A673 (cell line): ENCODE results near the gene CCNY. TPM values are rescaled to one million over a fixed set of nuclear protein-coding genes. Genes with fewer than 3 reads are reported as not detected.

Source experiments
- BruUV-seq: library from RNA; stranded (reverse); fragments of 400-500 nt; replicated peaks from 2 replicates; lab custom pipeline; 2021; lab: Mats Ljungman, UMichigan
- CTCF ChIA-PET: fragments of 300-600 bp; sonication (Branson Sonifier 250); formaldehyde crosslinking; loops from one replicate; lab custom pipeline; 2022; ENCODE audit warnings: antibody characterized with exemption; lab: Charles Lee
- POLR2A ChIA-PET: fragments of 300-600 bp; sonication (Branson Sonifier 250); formaldehyde crosslinking; loops from one replicate; lab custom pipeline; 2022; ENCODE audit warnings: antibody characterized with exemption; ENCODE audit not compliant: low non-redundant PET; lab: Charles Lee
- DNase-seq: peaks from one replicate; pipeline ENCODE4 v3.0.0-alpha.2; 2015; ENCODE audit warnings: low spot score
- H3K27ac ChIP-seq: fragments of 200-600 bp; sonication (generic); 2 replicates; pipeline ENCODE4 v1.5.1; 2016; ENCODE audit warnings: mixed run types, low read depth, mild to moderate bottlenecking, mixed read lengths, antibody characterized with exemption, low read length; ENCODE audit not compliant: poor library complexity, severe bottlenecking
- H3K27me3 ChIP-seq: fragments of 200-600 bp; sonication (generic); replicated peaks from 2 replicates; pipeline ENCODE4 v1.6.1; 2017; ENCODE audit warnings: mixed run types, low read depth, mild to moderate bottlenecking, mixed read lengths, antibody characterized with exemption, low read length; ENCODE audit not compliant: insufficient read depth, poor library complexity
- H3K36me3 ChIP-seq: fragments of 200-600 bp; sonication (generic); 2 replicates; pipeline ENCODE4 v1.6.1; 2016; ENCODE audit warnings: mixed run types, mild to moderate bottlenecking, mixed read lengths, antibody characterized with exemption, low read length; ENCODE audit not compliant: insufficient read depth, poor library complexity, severe bottlenecking
- H3K4me1 ChIP-seq: fragments of 200-600 bp; sonication (generic); 2 replicates; pipeline ENCODE4 v1.6.1; 2017; ENCODE audit warnings: mixed run types, mild to moderate bottlenecking, mixed read lengths, antibody characterized with exemption, low read length; ENCODE audit not compliant: insufficient read depth, poor library complexity, severe bottlenecking
- H3K4me3 ChIP-seq: fragments of 200-600 bp; sonication (generic); 2 replicates; pipeline ENCODE4 v1.5.1; 2016; ENCODE audit warnings: low read depth, mixed run types, mild to moderate bottlenecking, mixed read lengths, low read length; ENCODE audit not compliant: poor library complexity, severe bottlenecking
- H3K9me3 ChIP-seq: fragments of 200-600 bp; sonication (generic); 2 replicates; pipeline ENCODE4 v1.6.1; 2016; ENCODE audit warnings: mixed run types, low read depth, mild to moderate bottlenecking, mixed read lengths, antibody characterized with exemption, low read length; ENCODE audit not compliant: poor library complexity, severe bottlenecking
- CTCF ChIP-seq: fragments of 300-800, 200-600 bp; sonication (generic); conservative IDR thresholded peaks from 2 replicates; pipeline ENCODE4 v1.5.1; 2017; ENCODE audit warnings: low read depth, mild to moderate bottlenecking, antibody characterized with exemption, low read length, moderate library complexity, mixed read lengths
- EZH2 ChIP-seq: fragments of 200-600 bp; sonication (generic); IDR thresholded peaks from 2 replicates; pipeline ENCODE4 v1.6.1; 2017; ENCODE audit warnings: borderline replicate concordance, low read depth, mild to moderate bottlenecking, mixed read lengths, antibody characterized with exemption, low read length; ENCODE audit not compliant: poor library complexity, severe bottlenecking
- intact Hi-C: fragments of 100-400 bp; cut with micrococcal nuclease; formaldehyde crosslinking; loops from one replicate; pipeline ENCODE4 v1.10.0; 2022; ENCODE audit not compliant: unreplicated experiment
- total RNA-seq: library from RNA; stranded (reverse); gene quantifications from 2 replicates; pipeline ENCODE4 v1.2.3, GENCODE V29; 2021

CCNY gene
- total RNA-seq, 1 experiment from 2014 or later: 84.8 TPM

- TF ChIP-seq EZH2 (no peak), CTCF (no peak)
- Histone ChIP-seq H3K27ac (no peak overlapping the region), H3K9me3 (no peaks in the 10 kb centered on the region), H3K27me3 (no peaks in the 10 kb centered on the region), H3K4me1 (peaks cover 65% of the 10 kb centered on the region), H3K4me3 (no peak overlapping the region), H3K36me3 (no peaks in the 10 kb centered on the region)
- BruUV-seq: no TSS peak
- DNase-seq: peak; percentile 52
- ChIA-PET CTCF (no interaction called here), POLR2A (no interaction called here)
- intact Hi-C loops: no loop called here
These were observed 127.0 kb downstream of the CCNY start for GRCh38 chr10:35463105-35463867.

GRCh38 chr10:35463878-35464277, 127.6 kb downstream of the CCNY start:
- Histone ChIP-seq H3K36me3 (no peaks in the 10 kb centered on the region), H3K27me3 (no peaks in the 10 kb centered on the region), H3K9me3 (no peaks in the 10 kb centered on the region), H3K4me1 (peaks cover 63% of the 10 kb centered on the region), H3K27ac (no peak overlapping the region), H3K4me3 (no peak overlapping the region)
- BruUV-seq: no TSS peak
- CTCF ChIA-PET: no interaction called here
- intact Hi-C loops: no loop called here
- DNase-seq: no peak
- TF ChIP-seq CTCF (no peak), EZH2 (no peak)
- POLR2A ChIA-PET: no interaction called here

- no peaks in the 10 kb centered on the region for H3K27me3 ChIP-seq
- no peak for DNase-seq
- BruUV-seq: no TSS peak
- peaks cover 64% of the 10 kb centered on the region for H3K4me1 ChIP-seq
- ChIA-PET POLR2A (no interaction called here), CTCF (no interaction called here)
- TF ChIP-seq CTCF: no peak
- no peak for TF ChIP-seq EZH2
- intact Hi-C loops: no loop called here
- no peaks in the 10 kb centered on the region for H3K9me3 ChIP-seq
- no peaks in the 10 kb centered on the region for H3K36me3 ChIP-seq
- no peak overlapping the region for H3K4me3 ChIP-seq
- H3K27ac ChIP-seq: no peak overlapping the region
These were observed 128.6 kb downstream of the CCNY start for GRCh38 chr10:35464825-35465456.
